ENCODE data around the gene ZIM2.

DNA sequence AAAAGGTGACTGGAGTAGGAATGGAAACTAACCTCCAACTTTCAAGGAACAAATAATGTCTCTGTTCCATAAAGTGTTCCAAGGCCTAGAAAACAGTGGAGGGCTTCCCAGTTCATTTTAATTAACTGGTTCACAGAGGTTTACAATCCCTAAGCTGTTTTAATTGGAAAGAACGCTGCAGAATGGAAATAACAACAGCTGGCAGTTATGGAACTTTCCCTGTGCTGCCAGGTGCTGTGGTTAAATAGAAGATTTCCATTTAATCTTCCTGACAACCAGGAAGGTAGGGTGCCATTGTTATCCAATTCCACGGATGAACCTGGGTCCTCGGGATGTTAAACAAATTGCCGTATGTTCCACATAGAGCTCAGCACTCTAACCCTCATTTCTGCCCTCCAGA, 22.2 kb upstream of the ZIM2 start:
- TF ChIP-seq, protein P1, sequence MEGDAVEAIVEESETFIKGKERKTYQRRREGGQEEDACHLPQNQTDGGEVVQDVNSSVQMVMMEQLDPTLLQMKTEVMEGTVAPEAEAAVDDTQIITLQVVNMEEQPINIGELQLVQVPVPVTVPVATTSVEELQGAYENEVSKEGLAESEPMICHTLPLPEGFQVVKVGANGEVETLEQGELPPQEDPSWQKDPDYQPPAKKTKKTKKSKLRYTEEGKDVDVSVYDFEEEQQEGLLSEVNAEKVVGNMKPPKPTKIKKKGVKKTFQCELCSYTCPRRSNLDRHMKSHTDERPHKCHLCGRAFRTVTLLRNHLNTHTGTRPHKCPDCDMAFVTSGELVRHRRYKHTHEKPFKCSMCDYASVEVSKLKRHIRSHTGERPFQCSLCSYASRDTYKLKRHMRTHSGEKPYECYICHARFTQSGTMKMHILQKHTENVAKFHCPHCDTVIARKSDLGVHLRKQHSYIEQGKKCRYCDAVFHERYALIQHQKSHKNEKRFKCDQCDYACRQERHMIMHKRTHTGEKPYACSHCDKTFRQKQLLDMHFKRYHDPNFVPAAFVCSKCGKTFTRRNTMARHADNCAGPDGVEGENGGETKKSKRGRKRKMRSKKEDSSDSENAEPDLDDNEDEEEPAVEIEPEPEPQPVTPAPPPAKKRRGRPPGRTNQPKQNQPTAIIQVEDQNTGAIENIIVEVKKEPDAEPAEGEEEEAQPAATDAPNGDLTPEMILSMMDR (IDR thresholded peaks at IDR 0.05) = no peak
- no peak for TF ChIP-seq POLR2A (IDR thresholded peaks at IDR 0.05)
